GM21723 (cell line): Measurements from ENCODE around the gene MARF1.
"Not testable (repeated sequence)": the region's sequence is repeated elsewhere in the genome, so short reads cannot be mapped to it uniquely, and the experiment has no call there.

Experiments used
- ATAC-seq: cut with Tn5 transposase; IDR thresholded peaks from one replicate; pipeline ENCODE4 v1.9.1; 2021; ENCODE audit warnings: mild to moderate bottlenecking, moderate library complexity; ENCODE audit not compliant: unreplicated experiment

MARF1 gene

DNA sequence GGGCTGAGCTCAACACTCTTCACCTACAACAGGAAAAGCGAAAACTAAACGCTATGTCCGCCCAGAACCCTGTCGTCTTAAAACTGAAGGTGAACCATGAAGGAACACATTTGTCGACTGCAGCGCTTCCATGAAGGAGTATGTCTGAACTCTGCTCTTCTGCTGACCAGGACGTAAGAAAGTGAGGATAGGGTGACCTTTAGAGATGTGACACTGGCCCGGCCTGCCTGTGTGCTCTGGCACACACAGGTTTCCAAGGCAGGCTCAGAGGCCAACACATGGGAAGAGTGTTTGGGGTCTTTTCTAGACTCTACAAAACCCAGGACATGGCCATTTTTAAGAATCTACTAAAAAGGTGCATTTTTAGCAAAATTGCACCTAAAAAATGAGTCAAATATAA lies 21.1 kb downstream of the MARF1 start:
- no peak for ATAC-seq

GRCh38 chr16:15621456-15621855 lies 21.5 kb downstream of the MARF1 start:
- ATAC-seq = no peak

DNA sequence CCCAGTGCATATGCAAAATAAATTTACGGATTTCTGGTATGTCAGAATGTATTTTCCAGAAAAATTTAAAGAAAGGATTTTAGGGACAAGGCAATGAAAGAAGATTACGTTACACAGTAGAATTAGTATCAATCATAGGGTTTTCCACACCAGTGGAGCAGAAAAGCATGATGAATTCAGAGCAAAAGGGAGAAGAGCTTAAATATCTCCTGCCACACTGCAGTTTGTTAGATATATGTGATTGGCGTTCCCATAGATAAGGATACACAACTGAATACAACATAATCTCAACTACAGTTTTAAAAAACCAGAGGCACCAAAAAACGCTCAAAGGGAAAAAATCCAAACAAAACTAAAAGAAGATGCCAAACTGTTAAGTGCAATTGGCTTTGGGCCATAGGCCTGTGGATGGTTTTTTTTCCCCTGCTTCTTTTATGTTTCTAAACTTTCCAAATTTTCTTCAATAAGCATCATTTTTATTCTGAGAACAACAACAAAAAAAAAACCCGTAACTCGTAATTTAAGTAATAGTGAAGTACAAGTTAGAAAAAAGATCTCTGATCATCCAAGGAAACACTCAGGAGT lies 22.3 kb downstream of the MARF1 start:
- ATAC-seq = no peak

DNA sequence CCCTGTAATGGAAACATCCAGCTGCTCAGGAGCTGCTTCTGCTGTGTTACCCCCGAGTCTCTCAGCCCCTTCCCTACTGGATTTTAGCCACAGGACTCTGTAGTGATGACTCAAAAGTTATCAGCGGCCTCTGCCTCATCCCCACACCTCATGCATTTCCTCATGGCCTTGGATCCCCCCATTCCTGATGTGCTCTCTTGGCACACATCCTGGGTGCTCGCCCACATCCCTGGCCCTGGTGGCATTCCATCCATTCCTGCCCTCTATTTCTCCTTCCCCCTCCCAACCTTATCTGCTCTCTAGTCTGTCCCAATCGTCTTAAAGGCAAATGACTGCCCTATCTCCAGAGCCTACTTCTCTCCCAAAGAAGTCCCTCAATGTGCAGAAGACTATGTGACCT lies 24.6 kb downstream of the MARF1 start:
- no peak for ATAC-seq

- ATAC-seq = no peak
Measured at GRCh38 chr16:15617901-15618300, 25.1 kb downstream of the MARF1 start.

GRCh38 chr16:15616475-15617165 lies 26.3 kb downstream of the MARF1 start:
- no peak for ATAC-seq

GRCh38 chr16:15616012-15616411 lies 26.9 kb downstream of the MARF1 start:
- no peak for ATAC-seq

DNA sequence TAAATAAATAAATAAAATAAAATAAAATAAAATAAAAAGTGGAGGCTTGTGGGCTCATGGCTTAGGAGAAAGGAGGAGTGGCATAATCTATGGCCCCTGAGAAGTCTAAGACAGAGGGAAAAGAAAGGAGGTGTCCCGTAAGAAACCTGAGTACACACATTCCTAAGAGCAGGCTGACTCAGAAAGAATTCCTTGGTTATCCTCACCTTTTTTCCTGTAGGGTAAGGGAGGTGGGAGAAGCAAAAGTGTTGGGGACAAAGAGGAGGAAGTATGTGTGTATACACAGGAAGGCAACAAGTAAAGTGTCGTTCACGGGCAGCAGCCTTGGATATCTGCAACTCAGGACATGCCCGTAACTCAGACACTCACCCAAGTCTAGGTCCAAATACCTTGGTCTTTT lies 29.3 kb downstream of the MARF1 start:
- no peak for ATAC-seq

DNA sequence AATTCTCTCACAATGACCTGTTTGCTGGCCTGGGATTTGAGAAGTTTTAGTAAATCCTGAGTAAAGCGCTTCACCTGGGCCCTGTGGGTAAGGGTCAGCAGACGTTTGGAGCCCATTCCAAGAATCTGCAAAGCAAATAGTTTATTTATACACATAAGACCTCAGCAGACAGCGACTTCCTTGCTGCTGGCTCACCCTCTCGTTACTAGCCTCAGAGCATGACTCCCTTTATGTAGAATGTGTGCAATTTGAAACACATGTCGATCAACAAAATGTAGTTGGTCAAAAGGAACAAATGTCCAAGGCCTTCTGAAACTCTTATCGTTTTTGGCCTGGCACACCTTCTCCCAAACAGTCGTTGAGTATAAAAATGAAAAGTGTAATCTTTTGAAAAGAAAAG lies 31.3 kb downstream of the MARF1 start:
- ATAC-seq = no peak

GRCh38 chr16:15610369-15610871 lies 32.5 kb downstream of the MARF1 start:
- ATAC-seq = no peak

DNA sequence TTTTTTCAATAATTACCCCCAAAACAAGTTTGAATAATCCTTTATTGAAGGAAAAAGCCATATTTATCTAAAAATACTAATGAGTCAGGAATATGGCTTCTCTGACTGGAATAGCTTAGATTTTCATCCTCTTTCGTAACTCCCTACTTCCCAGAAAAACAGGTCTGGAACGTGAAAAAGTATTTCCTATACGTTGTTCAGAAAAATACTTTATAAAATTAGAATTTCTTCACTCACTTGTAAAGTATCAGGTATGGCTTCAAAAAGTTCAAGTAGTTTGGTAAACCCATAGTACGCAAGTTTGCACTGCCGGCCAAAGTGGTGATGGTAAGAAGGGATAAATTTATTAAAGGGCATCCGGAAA lies 33.7 kb downstream of the MARF1 start:
- ATAC-seq = no peak

DNA sequence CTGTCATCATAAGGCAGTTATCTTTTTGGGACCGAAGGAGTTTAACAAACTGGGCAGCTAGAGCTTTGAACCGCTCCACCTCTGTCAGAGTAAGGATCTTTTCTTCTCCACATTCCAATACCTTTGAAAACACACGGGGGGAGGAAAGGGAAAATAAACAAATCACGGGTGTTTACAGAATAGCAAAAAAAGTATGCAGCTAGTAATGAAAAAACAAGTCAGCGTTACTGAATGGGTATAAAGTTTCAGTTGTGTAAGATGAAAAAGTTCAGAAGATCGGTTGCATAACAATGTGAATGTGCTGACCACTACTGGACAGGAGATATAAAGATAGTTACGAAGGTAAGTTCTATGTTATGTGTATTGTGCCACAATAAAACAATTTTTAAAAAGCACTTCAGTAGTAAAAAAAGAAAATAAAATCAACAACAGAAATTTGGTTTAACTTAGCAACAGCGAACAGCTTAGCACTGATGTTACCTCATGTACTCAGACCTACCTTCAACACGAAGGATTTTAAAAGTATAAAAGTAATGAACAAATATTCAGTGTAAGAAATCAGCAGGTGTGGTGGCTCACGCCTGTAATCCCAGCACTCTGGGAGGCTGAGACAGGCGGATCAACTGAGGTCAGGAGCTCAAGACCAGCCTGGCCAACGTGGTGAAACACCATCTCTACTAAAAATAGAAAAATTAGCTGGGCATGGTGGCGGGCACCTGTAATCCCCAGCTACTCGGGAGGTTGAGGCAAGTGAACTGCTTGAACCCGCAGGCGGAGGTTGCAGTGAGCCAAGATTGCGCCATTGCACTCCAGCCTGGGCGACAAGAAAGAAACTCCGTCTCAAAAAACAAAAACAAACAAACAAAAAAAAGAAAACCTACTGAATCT lies 34.3 kb downstream of the MARF1 start:
- no peak for ATAC-seq

DNA sequence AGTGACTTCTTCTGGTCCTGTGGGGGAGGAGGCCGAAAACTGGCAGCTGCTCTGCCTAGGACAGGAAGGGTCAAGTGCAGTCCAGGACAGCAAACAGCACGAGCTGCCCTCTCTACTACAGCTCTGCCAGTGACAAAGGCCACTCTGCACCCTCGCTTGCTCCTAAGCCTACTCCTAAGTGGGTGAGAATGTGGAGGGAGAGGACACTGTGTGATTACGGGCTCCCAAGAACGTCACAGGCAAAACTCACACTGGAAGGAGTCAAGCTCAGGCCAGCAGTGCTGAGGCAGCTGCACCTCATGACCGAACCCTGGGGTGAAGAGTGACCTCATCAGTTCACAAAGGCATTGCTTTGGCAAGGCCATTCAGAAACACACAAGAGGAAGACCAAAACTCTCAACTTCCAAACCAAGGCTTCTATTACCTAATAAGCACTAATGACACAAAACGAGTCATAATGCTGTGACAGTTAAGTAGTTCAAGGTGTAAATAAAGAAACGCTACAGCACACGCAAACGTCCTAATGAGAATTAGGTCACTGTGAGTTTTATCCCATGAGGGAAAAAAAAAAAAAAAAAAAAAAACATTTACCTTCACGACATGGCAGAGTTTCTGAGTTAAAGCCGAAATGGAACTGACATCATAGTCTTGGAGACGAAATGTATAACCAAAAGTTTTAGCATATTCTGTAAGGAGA lies 35.1 kb downstream of the MARF1 start:
- no peak for ATAC-seq

GRCh38 chr16:15607221-15607699 lies 35.7 kb downstream of the MARF1 start:
- ATAC-seq = not testable (repeated sequence)

GRCh38 chr16:15606518-15607220 lies 36.3 kb downstream of the MARF1 start:
- no peak for ATAC-seq

DNA sequence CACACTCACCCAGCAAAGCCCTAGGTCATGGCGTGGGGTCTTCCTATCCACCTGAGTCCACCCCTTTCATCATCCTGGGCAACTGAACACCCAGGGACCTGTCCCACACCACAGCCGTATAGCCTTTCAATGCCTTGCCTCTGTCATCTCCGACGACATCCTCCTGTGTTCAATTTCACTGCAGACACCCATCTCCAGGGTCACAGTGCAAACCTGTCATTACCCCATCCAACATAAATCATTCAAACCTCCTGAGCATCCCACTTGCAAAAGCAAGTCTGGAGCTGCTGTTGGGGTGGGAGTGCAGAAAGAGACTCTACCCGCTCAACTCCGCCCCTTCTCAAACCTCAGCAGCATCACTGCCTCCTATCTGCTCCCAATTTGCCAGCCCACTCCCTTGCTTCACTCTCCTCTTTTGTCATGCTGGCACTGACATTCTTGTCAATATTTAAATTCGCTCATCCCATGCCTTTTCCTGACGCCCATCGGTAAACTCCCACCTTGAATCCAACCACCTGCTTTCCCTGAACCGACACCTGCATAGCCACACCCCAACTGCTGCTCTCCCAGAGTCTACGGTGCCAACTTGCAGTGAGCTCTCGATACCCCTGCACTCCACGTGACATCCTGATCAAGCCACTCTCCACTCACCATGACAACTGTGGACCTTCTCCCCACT lies 37.0 kb downstream of the MARF1 start:
- no peak for ATAC-seq

GRCh38 chr16:15604460-15605440 lies 38.2 kb downstream of the MARF1 start:
- ATAC-seq = no peak

DNA sequence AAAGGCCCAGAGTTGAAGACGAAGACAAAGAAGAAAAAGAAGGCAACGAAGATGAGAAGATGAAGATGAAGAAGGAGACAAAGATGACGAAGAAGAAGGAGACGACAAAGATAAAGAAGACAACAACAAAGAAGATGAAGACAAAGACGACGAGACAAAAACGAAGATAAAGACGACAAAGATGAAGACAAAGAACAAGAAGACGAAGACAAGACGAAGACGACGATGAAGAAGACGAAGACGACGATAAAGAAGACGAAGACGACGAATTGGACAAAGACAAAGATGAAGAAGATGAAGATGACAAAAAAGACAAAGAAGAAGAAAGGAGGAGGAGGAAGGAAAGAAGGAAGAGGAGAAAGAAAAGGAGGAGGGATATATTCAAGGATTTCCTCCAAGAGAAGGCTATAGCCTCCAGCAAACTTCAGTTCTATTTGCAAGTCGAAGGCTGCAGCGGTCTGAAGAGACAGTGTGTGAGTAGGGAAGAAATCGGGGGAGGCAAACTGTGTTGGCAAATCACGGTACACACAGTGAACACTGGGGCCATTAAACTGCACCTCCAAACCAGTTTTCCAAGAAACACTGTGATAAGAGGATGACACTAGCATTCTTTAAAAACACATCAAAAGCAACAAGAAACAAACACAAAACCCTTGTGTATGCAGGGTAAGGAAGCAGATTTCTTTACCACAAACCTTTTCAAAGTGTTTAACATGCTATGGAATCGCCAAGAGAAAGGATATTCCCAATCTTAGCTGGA lies 40.5 kb downstream of the MARF1 start:
- no peak for ATAC-seq
